ENCODE measurements around the gene CGREF1.

The CGREF1 gene

DNA sequence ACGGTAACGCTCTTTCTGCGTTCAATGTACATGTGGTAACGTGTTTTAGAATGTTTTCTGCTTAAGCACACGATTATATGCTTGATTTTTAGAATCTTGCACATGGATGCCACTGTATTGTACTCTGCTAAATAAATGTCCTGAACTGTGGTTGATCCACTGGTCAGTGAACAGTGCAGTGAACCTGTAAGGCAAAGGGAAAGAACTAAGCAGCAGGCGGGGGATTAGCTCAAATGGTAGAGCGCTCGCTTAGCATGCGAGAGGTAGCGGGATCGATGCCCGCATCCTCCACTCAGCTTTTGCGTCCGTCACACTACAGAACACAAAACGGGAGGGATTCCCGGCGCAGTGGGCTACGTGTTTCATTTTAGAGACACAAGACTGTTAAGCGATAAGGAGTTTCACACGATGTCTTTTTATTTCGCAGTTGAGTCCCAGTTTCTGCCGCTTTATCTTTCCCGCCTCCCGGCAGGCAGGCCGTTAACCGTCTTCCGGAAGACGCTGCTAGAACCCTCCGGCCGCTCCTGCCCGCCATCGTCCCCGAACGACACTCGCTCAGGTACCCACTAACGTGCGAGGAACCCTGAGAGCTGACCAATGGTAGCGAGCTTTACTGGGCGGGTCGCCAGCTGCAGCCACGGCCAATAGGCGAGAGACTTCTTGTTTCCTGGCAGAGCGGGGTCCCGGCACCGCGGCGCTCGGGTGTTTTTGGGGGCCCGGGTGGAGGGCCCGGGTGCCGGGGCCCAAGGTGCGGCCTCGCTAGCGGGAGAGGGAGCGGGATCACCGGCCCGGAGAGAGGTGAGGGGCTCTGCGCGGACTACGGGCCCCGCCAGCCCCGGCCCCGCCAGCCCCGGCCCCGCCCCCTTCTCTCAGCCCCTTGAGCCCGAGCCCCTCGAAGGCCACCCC lies 67.7 kb downstream of the CGREF1 start, which contains the start of gene AGBL5:
AGBL5 (plus strand) TSS at position 673 of the 906 bp plus-strand sequence. CDS start 1,291 bp downstream, outside the sequence.
- DNase-seq = peak; percentile 23 to 96 (median 89)
